GM19099 (cell line): ENCODE data around the gene FBXL12.
A peak's percentile ranks its signal among the peaks of the same experiment; 100 is the strongest.

Experiments
- POLR2A ChIP-seq: IDR thresholded peaks from 3 replicates; pipeline ENCODE4 v1.6.1; 2011; ENCODE audit warnings: low read depth; ENCODE audit not compliant: insufficient read length; ENCODE audit errors: extremely low read depth

Gene FBXL12

GRCh38 chr19:9847087-9847671, 28.3 kb upstream of the FBXL12 start:
- no peak for TF ChIP-seq POLR2A

GRCh38 chr19:9842834-9843625, 24.2 kb upstream of the FBXL12 start:
- TF ChIP-seq POLR2A: no peak

GRCh38 chr19:9839415-9839814, 20.5 kb upstream of the FBXL12 start:
- no peak for TF ChIP-seq POLR2A

GRCh38 chr19:9838324-9838723, 19.4 kb upstream of the FBXL12 start:
- no peak for TF ChIP-seq POLR2A

DNA sequence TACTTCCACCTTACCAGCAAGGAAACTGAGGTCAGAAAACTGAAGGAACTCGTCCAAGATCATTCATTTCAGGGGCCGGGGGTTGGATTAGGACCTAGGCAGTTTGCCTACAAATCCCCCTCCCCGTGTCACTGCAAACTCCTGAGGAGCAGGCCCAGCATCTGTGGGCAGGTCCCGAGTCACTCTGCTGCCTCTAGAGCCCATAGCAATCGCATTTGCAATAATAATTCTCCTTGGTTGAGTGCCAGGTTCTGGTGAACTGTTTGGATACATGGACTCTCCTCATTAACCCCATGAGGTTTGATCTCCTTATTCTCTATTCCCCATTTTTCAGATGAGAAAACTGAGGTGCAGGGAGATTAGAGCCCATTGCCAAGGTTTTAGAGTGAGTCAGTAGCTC, 17.1 kb upstream of the FBXL12 start:
- no peak for TF ChIP-seq POLR2A

GRCh38 chr19:9835507-9835949, 16.6 kb upstream of the FBXL12 start:
- no peak for TF ChIP-seq POLR2A

DNA sequence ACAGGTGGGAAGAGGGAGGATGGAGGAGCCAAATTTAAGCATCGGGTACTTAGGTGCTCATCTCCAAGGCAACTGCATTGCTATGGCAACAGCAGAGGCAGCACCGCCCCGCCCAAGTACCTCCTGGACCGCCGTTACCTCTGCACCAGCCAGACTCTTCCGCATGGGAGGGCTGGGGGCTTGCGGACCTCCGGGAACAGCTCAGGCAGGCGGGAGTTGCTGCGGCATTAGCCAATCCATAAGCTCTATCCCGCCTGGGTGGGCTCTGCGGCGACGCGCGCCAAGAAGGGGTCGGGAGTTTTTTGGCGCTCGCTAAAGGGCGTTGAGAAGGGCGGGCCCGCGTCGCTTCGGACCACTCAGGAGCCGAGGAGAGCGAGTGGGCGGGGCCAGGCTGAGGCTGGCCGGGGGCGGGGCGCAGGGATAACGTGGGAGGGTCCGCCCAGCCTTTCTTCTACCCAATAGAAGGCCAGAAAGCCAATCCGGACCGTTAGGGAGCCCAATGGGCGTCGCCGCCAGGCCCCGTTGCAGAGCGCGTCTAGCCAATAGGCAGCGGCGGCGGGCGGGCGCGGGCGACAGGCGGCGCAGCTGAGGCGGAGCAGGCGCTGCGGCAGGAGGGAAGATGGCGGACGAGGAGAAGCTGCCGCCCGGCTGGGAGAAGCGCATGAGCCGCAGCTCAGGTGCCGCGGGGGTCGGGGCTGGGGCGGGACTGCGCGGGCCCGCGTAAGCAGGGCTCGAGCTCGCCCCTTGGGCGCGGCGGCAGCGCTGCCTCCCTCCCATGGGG, 16.0 kb upstream of the FBXL12 start, which contains the start of gene PIN1:
TSS of gene PIN1 (plus strand) at position 593 of the 781 bp plus-strand sequence. CDS start at position 620, 27 bp downstream.
- peak; percentile 77 for TF ChIP-seq POLR2A

- TF ChIP-seq POLR2A: no peak
These were observed 15.4 kb upstream of the FBXL12 start for GRCh38 chr19:9834307-9834725.

DNA sequence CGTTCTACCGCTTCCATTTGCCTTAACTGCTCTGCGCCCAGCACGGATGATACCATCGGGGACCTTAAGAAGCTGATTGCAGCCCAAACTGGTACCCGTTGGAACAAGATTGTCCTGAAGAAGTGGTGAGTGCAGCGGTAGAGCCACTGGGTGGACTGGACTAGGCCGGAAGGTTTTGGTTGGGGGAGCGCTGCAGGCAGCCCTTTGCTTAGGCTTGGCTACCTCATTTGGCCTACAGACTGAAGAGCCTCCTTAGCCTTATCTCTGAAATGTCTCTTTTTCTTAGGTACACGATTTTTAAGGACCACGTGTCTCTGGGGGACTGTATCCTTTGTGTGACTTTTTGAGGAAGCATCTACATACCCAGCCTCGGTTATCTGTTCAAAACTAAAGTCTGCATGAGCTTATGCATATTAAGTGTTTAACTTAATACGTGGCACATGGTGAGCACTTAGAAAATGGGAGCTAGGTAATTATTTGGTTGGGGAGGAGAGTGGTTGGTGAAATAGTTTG, 9.7 kb upstream of the FBXL12 start:
- TF ChIP-seq POLR2A: no peak

DNA sequence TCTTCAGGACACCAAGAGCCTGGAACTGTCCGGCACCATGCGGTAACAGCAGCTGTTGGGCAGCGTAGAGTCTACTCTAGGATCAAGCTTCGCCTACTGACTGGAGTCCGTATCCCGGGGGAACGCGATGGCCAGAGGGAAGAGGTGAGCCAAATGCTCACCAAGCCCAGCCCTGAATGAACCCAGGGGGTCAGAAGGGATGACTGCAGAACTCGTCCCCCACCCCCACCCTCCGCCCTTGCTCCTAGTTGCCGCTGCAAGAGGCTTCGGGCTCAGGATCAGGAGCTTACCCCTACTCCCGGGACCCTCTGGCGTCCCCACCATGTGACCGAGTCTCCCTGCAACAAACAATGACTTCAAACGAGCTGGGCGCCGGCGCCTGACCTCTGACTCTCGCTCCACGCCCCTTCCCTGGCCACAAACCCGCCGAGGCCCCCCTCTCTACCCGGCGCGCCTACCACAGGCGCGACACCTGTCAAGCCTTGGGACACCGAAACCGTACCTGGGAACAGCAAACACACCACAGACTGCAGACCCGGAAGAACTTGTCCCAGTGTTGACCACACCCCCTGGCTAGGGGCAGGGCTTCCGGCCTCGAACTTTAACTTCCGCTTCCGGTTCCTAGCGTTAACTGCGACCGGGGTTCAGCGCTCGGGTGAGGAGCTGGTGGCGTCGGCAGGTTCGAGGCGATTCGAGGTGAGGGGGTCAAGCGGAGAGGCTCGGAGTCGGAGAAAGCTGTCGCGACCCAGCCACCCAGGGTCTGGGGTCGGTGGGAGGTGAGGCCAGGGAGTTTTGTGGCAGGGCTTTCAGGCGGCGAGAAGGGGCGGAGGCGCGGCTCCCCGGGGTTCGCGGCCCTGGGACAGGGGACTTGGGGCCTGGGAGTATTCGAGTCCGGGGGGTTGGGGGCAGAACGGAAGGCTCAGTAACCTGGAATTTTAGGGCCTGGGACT, 8.7 kb upstream of the FBXL12 start, which contains the start of gene UBL5:
TSS of gene UBL5 (plus strand) at position 630 of the 950 bp plus-strand sequence. CDS start 420 bp downstream, outside the sequence.
- peak; percentile 97 for TF ChIP-seq POLR2A

DNA sequence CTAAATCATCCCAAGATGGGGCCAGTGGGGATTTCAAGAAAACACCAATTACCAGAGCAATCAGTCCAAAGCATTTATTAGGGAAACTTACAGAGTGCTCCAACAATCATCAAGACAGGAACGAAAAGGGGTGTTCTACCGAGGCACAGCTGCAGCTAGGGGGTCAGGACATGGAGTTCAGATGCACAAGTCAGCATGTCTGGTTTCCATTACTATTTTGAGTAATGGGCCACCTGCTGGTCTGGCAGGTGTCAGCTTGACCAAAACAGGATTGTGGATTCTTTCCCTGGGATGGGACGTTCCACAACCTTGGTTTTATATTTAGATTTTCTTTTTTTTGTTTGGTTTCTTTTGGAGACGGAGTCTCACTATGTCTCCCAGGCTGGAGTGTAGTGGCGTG, 4.9 kb upstream of the FBXL12 start:
- no peak for TF ChIP-seq POLR2A

- TF ChIP-seq POLR2A: peak; percentile 43
These were observed 674 bp upstream of the FBXL12 start for GRCh38 chr19:9819596-9819909.

GRCh38 chr19:9818175-9818733, 625 bp downstream of the FBXL12 start:
- no peak for TF ChIP-seq POLR2A

GRCh38 chr19:9811139-9811538, 7.7 kb downstream of the FBXL12 start:
- no peak for TF ChIP-seq POLR2A
